HT1080 (cell line): Measurements from ENCODE around the gene CCDC93. TPM values are rescaled to one million over a fixed set of nuclear protein-coding genes. Genes with fewer than 3 reads are reported as not detected.

Experiments
- DNase-seq: peaks from one replicate; pipeline ENCODE4 v3.0.0-alpha.2; 2015; ENCODE audit warnings: low read depth
- total RNA-seq: library from RNA; depleted of rRNA; stranded (reverse); fragments of >200 nt; shearing (Covaris generic); gene quantifications from 2 replicates; pipeline ENCODE4 v1.2.3, GENCODE V29; 2014

Gene CCDC93
- total RNA-seq, 1 experiment from 2014 or later = 17.9 TPM

DNA sequence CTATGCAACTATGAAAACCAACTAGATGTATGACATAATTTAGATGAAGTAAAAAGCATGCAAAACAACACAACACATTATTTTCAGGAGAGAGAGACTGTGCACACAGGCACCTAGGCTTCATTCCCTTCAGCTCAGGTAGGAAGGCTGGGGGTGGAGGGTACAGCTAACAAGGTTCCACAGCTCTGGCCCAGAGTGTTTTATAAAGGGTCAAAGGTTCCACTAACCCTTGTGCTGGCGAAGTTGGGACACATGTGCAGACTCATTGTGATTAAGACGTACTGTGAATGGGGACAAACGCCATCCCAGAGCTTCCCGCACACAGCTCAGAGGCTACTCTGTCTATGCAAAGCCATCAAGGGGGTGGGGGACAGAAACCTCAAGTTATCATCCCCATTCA, 19.1 kb downstream of the CCDC93 start:
- no peak for DNase-seq

DNA sequence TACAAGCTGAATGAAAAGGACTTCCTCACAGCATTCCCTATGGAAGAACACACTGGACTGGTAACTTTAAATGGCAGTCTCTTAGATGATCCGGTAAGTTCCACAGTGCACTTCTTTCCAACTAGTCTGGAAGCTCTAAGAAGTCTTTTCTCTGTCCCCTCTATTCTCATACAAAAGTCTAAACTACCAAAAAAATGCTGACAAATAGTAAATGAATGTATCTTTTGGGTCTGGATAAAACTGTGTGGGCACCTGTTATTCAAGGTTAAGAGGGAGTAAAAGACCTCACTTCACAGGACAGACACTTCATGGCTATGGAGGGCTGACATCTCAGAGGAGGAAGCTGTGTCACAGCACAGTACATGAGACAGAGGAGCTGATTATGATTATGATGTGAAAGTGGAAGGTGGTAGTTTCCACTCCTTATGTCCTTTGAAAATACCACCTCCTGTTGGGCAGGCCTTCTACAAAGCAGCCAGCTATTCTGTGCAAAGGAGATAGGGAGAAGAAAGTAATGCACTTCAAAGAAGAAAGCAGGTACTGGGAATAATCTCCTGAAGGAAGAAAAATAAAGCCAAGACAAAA, 23.9 kb downstream of the CCDC93 start:
- DNase-seq = no peak

DNA sequence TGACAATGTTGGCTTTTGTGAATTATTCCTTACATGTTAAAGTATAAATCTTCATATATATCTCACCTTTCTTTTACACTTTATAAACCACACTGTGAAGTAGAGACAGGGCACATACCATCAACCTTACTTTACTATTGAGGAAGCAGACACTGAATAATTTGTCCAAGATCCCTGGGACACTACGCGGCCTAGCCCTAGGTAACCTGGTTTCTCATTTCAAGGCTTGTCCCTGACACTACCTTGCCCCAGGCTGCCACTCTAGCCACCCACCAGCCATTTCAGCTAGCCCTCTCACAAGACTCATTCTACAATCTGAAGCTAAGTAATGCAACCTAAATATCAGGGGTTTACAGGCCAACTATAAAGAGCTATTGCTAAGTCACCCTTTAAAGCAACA, 26.7 kb downstream of the CCDC93 start:
- no peak for DNase-seq

DNA sequence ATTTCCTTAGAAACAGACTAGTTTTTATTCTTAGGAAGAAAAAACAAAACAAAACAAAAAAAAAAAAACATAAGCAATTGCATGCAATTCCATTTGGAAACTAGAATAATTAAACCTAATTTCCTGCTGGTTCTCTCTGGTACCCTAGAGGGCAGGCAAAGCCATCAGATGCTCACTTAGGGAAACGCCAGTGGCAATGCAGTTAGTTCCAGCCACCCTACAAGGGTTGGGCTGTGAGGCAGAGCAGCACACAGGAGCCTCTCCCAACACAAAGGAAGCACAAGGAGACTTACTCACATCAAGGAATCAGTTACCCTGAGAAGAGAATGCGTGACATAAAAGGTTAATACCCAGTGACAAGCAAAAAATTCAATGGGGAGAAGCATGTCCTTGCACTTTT, 28.8 kb downstream of the CCDC93 start:
- DNase-seq = no peak

DNA sequence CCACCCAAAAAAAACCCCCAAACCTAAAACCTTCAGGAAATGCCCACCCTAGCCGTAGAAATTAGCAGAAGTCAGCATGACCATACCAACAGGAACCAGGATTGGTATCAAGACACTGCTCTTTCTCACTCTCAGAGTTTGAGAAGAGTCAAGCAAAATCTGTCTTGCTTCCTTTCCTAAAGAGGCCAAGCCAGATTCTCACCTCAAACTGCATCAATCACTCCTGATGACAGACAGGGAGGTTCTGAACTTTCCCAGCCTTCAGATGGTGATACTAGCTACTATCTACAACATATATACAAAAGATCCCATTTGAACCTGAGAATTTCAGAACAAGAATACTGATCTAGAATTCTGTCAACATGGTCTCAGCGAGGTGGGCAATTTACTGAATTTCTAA, 29.7 kb downstream of the CCDC93 start:
- DNase-seq = no peak

DNA sequence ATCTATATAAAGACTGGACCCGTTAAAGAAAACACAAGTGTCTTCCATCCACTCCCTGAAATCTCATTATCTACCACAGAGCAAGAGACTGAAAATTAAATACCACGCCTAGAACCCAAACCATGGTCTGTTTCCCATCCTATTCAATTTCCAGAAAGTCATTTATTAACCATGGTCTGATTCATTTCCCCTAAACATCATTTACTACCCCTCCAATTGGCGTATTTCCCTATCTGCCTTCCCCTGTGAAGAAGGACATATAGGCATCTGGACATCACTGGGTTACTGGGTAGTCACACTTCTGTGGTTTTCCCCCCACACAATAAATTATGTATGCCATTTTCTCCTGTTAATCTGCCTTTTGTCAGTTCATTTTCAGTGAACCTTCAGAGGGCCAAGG, 30.8 kb downstream of the CCDC93 start:
- peak; percentile 43 for DNase-seq

DNA sequence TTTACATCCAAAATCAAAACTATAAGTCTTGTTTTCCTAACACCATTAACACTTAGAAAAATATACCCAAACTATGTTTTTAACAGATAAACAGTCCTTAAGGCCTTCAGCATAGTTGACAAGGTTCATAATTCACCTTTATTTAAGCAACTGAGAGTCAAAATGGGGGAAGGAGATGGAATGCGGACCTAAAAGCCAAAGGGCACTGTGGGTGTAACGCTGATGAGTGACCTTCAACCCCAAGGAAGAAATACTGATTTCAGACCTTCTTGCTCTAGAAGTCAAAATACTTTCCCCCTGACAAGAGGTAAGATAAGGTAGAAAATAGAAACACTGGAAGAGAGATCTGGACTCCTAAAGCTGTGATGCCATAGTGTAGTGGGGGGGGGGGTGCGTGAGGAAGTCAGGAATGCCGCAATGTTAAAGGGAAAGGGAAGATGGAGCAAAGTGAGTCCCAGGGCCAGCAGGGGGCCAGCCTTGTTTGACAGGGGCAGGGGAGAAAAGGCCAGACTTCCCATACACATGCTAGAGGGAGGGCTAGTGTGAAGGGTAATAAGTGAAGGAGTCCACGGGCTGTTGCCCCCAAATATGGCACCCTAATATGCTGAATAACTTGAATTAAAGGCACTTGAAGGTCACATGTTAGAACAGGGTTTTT, 31.4 kb downstream of the CCDC93 start:
- DNase-seq = no peak

DNA sequence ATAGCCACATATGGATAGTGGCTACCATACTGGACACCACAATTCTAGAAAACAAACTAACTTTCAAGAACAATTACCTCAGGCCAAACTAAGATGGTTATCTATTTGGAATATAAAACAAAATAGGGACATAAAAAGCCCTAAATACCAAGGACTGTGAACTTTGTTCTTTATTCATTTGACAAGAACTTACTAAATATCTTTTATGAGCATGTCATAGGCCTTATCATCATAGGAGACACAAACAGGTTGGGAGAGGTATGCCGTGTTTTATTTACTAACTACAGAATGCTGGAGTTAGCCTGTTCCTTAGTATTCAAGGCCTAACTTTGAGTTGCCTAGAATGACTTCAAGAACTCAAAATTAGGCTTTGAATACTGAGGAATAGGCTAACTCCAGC, 32.1 kb downstream of the CCDC93 start:
- no peak for DNase-seq

DNA sequence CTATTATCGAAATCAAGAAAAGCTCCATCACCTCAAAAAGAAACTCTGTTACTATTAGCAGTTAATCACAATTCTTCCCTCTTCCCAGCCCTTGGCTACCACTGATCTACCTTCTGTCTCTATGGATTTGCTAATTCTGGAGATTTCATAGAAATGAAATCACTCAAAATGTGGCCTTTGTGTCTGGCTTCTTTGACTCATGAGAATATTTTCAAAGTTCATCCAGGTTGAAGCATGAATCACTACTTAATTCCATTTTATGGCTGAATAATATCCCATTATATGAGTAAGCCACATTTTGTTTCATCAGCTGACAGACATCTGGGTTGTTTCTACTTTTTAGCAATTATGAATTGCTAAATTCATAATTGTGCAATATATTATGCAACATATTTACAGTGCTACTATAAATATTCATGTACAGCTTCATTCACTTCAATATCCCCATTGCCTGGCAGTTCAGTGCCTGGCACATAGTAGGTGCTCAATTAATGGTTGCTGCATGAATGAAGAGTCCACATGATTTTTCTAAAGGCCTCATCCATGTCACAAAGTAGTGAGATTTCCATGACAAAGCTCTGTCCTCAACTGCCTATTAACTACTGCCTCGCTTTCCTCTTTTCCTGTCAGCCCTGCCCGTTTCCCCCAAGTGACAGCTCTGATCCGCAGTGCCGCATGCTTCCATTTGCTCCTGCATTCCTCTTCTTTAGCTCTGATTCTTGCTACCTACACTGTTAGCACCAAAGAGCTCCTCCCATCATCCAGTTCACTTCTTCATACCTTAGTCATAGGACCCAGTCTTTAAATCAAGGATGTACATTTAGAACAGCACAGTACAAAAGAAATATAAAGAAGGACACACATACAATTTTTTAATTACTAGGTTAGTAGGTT, 32.8 kb downstream of the CCDC93 start:
- DNase-seq = peak; percentile 86

DNA sequence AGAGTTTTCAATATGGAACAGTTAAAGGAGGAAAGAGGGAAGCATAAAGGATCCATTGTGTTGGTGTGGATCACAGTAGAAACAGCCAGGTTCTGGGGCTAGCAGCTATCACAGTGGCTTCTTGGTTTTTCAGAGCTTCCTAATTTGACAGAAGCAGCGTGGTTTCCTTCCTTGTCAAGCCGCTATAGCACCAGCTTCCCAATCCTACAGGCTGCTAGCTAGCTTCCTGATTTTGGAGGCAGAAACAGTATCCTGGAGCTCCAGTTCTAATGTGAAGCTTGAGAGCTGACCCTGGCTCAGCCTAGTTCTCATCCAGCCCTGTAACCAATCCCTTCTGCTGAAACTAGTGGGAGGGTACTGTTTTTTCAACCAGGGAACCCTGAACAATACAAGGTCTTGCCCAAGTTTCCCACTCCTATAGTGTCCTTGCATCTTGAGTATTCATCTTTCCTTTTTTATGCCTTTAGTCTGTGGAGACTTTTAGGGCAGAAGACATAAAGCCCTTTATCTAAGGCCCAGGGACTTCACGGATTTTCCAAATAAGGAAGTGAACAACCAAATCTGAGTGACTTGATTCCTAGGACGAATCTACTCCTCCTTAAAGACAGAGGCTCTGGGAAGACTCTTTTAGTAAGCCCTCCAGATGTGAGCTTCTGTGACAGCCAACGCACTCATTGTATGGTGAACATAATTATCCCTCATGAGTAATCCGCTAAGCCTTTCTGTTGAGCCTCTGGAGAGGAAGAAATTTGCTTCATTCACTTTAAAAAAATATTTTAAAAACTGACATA, 33.8 kb downstream of the CCDC93 start:
- peak; percentile 55 for DNase-seq

DNA sequence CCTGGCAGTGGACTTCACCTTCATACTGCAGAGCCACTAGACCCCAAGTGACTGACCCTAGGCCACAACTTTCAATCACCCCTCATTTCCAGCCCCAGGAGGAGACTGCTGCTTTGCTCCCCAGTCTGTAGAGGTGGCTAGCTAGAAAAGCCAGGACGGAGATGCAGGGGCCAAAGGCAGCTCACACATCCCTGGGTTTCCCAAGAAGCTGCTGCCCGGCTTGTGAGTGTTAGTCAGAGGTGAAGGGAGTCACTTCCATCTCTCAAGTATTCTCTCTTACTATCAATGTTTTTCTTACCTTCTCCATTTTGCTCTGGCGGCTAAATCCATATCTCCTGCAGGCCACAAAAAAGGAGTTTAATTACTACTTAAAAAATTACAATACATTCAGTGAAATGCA, 36.2 kb downstream of the CCDC93 start:
- DNase-seq = no peak

DNA sequence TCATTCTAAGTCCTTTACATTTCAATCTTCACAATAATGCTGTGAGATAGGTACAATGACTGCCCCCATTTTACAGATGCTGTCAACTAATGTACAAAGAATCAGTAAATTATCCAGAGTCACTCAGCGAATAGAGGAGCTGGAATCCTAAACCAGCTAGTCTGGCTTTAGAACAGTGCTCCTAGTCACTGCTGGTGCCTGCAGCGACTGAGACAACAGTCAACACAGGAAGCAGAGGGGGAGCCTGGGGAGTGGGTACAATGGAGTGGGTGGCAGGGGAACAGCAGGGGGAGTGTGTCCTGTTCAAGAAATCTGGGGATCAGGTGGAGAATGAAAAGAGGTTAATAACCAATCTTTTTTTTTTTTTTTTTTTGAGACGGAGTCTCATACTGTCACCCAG, 37.3 kb downstream of the CCDC93 start:
- no peak for DNase-seq

DNA sequence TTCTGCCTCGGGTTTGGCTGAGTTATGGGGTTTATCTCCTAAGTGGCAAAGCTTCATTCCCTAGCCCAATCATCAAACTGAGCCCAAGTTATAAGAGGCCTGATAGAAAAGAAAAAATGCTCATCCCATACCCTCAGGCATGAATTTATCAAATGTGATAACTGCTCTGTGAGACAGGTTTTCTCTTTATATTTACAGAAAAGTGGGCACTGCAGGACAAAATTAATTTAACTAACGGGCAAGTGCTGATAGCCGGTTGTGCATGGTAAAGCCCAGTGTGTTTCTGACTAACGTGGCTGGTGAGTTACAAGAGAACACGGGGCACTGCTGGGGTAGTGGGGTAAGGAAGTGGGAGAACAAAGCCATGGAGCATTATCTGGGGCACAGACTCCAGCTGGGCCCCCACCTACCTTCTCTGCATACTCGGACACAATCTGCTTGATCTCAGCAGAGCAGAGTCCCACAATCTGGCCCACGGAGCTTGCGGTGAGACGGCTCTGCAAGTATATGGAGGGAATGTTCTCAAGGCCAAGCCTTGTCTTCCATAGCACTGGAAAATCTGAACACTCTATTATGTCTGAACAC, 40.3 kb downstream of the CCDC93 start:
- DNase-seq = no peak

DNA sequence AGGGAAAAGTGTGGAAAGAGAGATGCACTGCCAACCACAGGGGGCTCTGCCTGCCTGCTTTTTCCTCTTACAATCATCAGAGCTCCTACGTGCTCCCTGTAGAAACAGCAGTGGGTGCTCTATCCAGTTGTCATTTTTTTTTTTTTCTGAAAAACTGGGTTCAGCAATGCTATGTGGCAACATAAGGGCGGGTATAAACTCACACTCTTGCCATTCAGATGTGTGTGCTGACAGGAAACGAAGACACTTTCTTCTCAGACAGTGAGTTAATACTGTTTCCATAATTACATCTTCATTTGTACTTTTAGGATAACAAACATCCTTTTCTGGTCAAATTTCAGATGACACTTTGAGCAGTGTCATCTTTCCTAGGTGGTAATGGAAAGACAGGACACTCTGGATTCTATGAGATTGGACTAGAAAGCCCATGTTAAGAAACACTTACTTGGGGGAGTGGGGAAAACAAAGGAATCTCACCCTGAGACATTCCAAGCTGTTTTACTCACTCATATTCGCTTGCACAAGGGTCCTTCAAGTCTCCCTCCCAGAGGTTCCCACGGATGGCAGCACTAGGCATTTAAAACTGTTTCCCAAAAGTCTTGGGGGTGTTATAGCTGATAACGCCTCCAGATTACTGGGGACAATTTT, 41.3 kb downstream of the CCDC93 start:
- peak; percentile 23 for DNase-seq

DNA sequence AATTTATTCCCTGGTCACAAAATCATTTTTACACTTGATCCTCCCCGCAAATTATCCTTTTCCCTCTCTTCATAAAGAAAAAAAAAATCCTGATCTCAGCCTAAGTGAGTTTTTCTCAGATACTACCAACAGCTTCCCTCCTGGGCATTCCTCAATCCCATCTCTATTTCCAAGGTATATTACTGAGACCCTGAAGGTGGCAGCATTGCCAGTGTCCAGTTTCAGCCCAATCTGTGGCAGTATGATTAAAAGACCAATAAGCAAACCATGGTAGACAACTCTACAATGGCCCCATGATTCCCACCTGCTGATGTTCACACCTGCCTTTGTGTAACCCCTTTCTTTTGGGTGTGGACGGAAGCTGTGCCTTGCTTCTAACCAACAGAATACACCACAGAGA, 45.1 kb downstream of the CCDC93 start:
- DNase-seq = no peak

DNA sequence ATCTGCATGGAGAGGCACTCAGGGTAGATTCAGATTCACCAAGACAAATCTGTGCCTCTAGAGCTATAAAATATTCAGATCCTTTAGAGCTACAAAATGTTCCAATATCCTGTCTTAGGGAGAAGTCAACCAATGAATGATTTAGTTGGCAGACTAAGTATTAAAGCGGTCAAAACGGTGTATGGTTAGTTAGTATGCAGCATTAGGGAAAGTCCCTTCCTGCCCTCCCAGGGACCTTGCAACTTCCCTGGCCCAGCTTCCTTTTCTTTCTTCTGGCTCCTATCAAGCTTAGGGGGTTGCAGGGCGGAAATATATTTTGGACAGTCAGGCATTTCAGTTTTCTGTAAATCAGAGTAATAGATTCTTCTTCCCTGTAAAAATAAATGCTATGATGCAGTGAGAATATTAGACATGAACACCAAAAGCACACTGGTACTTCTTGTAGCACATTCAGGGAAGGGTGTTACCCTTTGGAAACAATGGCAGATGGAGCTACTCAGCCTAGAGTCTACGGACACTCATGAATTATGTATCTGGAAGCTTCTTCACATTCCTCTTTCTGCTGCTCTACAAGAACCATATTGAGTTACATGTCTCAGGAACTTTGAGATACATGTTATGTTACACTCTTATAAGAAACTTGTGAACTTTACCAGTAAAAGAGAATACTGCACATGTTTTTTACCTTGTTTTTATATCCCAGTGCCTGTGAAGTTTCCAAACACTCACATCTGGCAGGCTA, 45.7 kb downstream of the CCDC93 start:
- no peak for DNase-seq

DNA sequence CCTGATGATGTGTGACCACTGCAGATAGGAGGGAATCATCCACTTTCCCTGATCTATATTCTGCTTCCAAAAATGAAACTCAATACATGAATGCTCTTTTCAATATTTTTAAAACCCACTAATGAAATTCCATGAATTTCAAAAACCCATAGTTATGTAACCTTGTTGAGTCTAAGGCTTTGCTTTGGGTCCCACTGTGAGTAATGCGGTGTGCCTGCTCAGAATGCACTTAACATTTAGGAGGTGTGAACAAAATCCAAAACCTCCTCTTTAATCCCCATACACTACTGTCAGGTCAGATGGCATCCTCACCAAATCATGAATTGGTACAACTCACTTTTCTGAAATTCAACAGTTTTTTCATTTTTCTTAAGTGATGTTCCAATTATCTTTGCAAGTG, 50.4 kb downstream of the CCDC93 start:
- no peak for DNase-seq

DNA sequence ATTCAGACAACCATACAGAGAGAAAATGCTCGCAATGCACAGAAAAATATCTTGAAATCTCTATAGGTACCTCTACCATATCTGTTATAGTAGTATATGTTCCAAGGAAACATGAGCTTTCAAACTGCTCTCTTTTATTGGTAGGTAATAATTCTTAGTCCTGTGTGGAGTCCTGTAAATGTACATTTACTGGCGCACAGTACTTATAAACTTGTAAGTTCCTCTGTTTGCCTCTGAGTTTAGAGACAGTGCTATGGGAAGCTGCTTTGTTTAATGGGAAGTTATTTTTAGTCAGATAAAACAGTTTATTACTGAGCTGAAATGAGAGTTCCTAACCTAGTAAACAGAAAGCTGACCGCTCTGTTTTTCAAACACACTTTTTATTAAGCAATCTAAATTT, 52.7 kb downstream of the CCDC93 start:
- DNase-seq = no peak

DNA sequence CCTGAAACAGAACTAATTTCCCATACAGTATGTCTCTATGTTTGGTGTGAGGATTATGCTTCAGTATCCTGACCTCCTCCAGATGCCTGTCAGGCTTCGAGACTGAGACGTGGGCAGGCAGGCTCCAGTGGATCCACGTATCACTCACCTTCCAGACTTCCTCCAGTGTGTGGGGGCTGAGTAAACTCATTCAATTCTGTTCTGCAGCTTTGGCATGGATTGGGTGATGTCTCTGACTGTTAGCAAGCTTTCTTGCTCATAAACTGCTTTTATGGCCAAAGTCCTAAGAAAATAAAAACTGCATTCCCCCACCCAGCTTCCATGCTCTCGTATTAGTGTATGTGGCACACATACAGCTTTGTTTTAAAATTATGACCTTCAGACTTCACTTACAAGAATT, 53.6 kb downstream of the CCDC93 start:
- no peak for DNase-seq

DNA sequence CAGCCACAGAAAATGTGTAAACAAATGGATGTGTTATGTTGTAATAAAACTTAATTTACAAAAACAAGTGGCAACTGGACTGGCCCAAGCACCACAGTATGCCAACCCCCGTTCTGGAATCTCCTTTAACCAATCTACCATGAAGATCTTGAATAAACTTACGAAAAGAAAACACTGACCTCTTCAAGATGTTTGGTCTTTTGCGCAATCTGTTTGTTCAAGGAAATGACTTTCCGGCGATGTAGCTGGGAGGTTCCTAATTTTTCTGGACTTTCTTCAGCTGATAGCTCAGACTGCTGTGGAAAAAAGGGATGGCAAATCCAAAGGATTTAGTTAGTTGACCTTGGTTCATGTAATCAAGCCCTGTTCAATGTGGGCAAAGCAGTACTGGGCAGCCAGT, 55.7 kb downstream of the CCDC93 start:
- DNase-seq = peak; percentile 39
